ENCODE measurements around the gene ARAP2.

DNA sequence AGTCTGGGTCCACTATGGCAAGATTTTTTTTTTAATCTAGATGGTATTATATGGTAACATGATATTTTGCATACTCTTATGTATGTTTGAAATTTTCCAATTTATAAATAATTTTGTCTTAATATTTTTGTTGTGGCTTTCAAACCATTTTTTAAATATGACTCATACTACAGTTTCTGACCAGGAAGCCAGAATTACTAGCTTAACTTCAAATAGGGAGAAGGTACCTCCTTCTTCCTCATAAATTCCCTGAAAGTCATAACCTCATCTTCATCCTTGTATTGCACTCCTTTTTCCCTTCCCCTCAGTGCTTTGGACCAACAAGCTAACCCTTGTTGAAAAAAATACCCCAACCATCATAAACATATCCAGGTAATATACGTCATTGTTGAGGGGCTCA is 21.6 kb downstream of the ARAP2 start:
- TF ChIP-seq, protein P1, sequence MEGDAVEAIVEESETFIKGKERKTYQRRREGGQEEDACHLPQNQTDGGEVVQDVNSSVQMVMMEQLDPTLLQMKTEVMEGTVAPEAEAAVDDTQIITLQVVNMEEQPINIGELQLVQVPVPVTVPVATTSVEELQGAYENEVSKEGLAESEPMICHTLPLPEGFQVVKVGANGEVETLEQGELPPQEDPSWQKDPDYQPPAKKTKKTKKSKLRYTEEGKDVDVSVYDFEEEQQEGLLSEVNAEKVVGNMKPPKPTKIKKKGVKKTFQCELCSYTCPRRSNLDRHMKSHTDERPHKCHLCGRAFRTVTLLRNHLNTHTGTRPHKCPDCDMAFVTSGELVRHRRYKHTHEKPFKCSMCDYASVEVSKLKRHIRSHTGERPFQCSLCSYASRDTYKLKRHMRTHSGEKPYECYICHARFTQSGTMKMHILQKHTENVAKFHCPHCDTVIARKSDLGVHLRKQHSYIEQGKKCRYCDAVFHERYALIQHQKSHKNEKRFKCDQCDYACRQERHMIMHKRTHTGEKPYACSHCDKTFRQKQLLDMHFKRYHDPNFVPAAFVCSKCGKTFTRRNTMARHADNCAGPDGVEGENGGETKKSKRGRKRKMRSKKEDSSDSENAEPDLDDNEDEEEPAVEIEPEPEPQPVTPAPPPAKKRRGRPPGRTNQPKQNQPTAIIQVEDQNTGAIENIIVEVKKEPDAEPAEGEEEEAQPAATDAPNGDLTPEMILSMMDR (IDR thresholded peaks at IDR 0.05), result no peak
- TF ChIP-seq POLR2A (IDR thresholded peaks at IDR 0.05), result no peak
